ENCODE data around the gene TOB2. TPM values are rescaled to one million over a fixed set of nuclear protein-coding genes. Genes with fewer than 3 reads are reported as not detected.

The TOB2 gene, protein sequence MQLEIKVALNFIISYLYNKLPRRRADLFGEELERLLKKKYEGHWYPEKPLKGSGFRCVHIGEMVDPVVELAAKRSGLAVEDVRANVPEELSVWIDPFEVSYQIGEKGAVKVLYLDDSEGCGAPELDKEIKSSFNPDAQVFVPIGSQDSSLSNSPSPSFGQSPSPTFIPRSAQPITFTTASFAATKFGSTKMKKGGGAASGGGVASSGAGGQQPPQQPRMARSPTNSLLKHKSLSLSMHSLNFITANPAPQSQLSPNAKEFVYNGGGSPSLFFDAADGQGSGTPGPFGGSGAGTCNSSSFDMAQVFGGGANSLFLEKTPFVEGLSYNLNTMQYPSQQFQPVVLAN
- total RNA-seq = 19.7 and 31.9 TPM in 2 replicates

DNA sequence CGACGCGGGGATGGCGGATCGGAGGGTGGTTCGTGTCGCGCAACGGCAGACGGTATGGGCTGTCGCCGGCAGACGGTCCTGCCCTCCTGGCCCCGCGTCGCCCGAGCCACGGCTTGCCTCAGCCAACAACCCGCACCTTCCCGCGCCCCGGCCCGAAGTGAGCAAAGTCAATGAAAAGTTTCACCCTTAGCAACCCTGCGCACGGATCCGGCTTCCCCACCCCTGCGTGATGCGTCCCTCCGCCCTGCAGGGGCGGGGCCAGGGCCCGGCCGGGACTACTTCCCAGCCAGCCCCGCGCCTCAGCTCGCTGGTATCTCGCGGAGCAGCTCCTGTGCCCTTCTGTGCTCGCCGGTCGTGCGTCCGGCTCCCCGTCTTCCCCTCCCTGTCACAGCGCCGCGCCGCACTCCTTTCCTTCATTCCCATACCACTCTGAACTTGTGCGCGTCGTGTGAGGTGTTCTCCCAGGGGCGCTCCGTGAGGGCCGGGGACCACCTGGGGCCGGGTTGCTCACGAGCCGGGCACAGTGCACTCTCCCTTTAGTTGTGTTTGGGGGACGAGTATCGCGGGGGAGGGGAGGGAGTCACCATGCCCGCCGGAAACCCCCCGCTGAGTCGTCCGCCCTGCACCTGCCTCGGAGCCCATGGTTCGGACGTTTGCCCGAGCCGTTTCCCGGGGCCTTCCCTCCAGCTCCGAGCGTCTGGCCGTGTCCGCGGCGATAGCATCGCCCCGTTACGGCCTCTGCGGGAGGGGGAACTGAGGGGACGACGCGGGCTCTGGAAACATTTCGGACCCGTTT lies at the start of gene TOB2:
TSS of gene TOB2 (minus strand) at position 163 of the 796 bp plus-strand sequence. CDS start 9,456 bp downstream, outside the sequence.

DNA sequence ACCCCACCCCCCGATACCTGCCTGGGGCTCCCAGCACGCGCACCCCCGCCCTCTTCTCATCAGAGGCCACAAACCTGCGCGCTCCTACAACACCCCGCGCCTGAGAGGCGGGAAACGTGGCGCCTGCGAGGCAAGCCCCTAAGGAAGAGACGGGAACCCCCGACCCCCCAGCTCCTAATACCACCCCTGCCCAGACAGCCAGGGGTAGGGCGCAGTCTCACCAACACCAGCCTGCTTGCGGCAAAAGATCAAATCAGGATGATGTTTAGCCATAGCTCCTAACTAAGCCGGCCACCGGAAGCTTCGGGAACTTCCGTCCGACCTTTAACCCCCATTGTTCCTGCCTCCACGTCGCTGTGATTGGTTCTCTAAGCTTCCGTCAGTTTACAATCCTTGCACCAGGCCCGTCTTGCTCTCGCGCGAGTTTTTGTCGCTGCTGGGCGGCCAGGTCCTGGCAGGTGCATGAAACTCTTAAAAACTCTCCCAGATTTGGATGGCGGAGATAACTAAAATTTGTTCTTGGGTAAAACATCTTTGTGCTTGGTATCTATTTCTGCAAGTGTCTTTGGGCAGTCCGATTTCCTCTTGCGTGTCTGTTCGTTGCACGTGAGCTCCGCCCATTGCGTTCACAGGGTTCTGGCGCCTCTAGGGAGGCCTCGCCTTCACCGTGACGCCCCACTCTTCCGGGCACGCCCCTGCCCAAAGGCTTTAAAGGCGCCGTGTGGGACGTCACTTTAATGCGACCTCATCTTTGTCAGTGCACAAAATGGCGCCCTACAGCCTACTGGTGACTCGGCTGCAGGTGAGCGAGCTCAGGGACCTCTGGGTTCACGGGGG lies 22.0 kb upstream of the TOB2 start, which contains the start of the genes ACO2 and PHF5A:
TSS of gene ACO2 (plus strand) at position 737 of the 837 bp plus-strand sequence. CDS start at position 767, 30 bp downstream.
TSS of gene PHF5A (minus strand) at position 312 of the 837 bp plus-strand sequence. CDS start at position 273, 39 bp downstream.

Other genes with a start within 250 kb of the TOB2 start
- gene L3MBTL2, start 241.5 kb downstream of the TOB2 start, total RNA-seq = 14.5 and 19.3 TPM in 2 replicates
- 2.1 and 3.9 TPM in 2 replicates for gene CHADL, start 205.9 kb downstream of the TOB2 start, total RNA-seq
- gene RANGAP1, start 160.6 kb downstream of the TOB2 start, total RNA-seq = 150 and 153 TPM in 2 replicates
- gene ZC3H7B, start 145.3 kb downstream of the TOB2 start, total RNA-seq = 34.7 and 39.1 TPM in 2 replicates
- gene TEF, start 64.9 kb downstream of the TOB2 start, total RNA-seq = 5.4 and 7.6 TPM in 2 replicates
- gene PHF5A, start 21.9 kb upstream of the TOB2 start, total RNA-seq = 42.9 and 62.2 TPM in 2 replicates
- gene ACO2, start 22.3 kb upstream of the TOB2 start, total RNA-seq = 83.1 and 104 TPM in 2 replicates
- 11.4 and 13.8 TPM in 2 replicates for gene POLR3H, start 97.7 kb upstream of the TOB2 start, total RNA-seq
- 0.07 TPM in 1 of 2 replicates, not detected in the other for gene CSDC2, start 114.2 kb upstream of the TOB2 start, total RNA-seq
- 48.1 and 48.8 TPM in 2 replicates for gene PMM1, start 143.0 kb upstream of the TOB2 start, total RNA-seq
- gene DESI1, start 174.2 kb upstream of the TOB2 start, total RNA-seq = 25.2 and 94.4 TPM in 2 replicates
- gene XRCC6, start 174.5 kb upstream of the TOB2 start, total RNA-seq = 371 and 399 TPM in 2 replicates
- 139 and 154 TPM in 2 replicates for gene SNU13, start 242.1 kb upstream of the TOB2 start, total RNA-seq

Measured in airway epithelial cell (primary cell).